WERI-Rb-1 (cell line): Measurements from ENCODE around the gene ADARB2.

Experiments
- DNase-seq: peaks from one replicate; pipeline ENCODE4 v3.0.0-alpha.2; 2020
- H3K27ac ChIP-seq: fragments of 250-450 bp; sonication (Bioruptor Pico); 2 replicates; pipeline ENCODE4 v1.5.1; 2020; ENCODE audit warnings: mild to moderate bottlenecking, moderate library complexity
- H3K27me3 ChIP-seq: fragments of 250-450 bp; sonication (Bioruptor Pico); 2 replicates; pipeline ENCODE4 v1.5.1; 2021; ENCODE audit warnings: mild to moderate bottlenecking, low read depth, moderate library complexity; ENCODE audit not compliant: insufficient read depth, severe bottlenecking
- H3K36me3 ChIP-seq: fragments of 250-450 bp; sonication (Bioruptor Pico); 2 replicates; pipeline ENCODE4 v1.5.1; 2020; ENCODE audit warnings: mild to moderate bottlenecking, moderate library complexity
- H3K4me3 ChIP-seq: 2 replicates; pipeline ENCODE4 v1.5.1; 2011; ENCODE audit warnings: low read depth, mild to moderate bottlenecking, control low read depth, low read length
- H3K9me3 ChIP-seq: fragments of 250-450 bp; sonication (Bioruptor Pico); 2 replicates; pipeline ENCODE4 v1.5.1; 2021; ENCODE audit warnings: mild to moderate bottlenecking, moderate library complexity; ENCODE audit not compliant: severe bottlenecking
- TF ChIP-seq, protein P1 (sequence below): IDR thresholded peaks from 2 replicates; pipeline ENCODE4 v1.5.1; 2011; ENCODE audit warnings: low read depth, mild to moderate bottlenecking, control low read depth, inconsistent platforms, low read length

ADARB2 gene

GRCh38 chr10:1491901-1492300, 245.4 kb downstream of the ADARB2 start:
- Histone ChIP-seq H3K27me3 (no peaks in the 10 kb centered on the region), H3K36me3 (no peaks in the 10 kb centered on the region), H3K4me3 (no peak overlapping the region), H3K27ac (no peak overlapping the region), H3K9me3 (no peaks in the 10 kb centered on the region)
- TF ChIP-seq, protein P1, sequence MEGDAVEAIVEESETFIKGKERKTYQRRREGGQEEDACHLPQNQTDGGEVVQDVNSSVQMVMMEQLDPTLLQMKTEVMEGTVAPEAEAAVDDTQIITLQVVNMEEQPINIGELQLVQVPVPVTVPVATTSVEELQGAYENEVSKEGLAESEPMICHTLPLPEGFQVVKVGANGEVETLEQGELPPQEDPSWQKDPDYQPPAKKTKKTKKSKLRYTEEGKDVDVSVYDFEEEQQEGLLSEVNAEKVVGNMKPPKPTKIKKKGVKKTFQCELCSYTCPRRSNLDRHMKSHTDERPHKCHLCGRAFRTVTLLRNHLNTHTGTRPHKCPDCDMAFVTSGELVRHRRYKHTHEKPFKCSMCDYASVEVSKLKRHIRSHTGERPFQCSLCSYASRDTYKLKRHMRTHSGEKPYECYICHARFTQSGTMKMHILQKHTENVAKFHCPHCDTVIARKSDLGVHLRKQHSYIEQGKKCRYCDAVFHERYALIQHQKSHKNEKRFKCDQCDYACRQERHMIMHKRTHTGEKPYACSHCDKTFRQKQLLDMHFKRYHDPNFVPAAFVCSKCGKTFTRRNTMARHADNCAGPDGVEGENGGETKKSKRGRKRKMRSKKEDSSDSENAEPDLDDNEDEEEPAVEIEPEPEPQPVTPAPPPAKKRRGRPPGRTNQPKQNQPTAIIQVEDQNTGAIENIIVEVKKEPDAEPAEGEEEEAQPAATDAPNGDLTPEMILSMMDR: no peak
- no peak for DNase-seq

GRCh38 chr10:1489801-1490200, 247.5 kb downstream of the ADARB2 start:
- TF ChIP-seq, protein P1: no peak
- no peaks in the 10 kb centered on the region for H3K27me3 ChIP-seq
- H3K9me3 ChIP-seq: no peaks in the 10 kb centered on the region
- H3K4me3 ChIP-seq: no peak overlapping the region
- H3K36me3 ChIP-seq: no peaks in the 10 kb centered on the region
- DNase-seq: no peak
- H3K27ac ChIP-seq: no peak overlapping the region

GRCh38 chr10:1488970-1489548, 248.3 kb downstream of the ADARB2 start:
- TF ChIP-seq, protein P1: no peak
- Histone ChIP-seq H3K27ac (no peak overlapping the region), H3K9me3 (no peaks in the 10 kb centered on the region), H3K27me3 (no peaks in the 10 kb centered on the region), H3K36me3 (no peaks in the 10 kb centered on the region), H3K4me3 (no peak overlapping the region)
- no peak for DNase-seq

DNA sequence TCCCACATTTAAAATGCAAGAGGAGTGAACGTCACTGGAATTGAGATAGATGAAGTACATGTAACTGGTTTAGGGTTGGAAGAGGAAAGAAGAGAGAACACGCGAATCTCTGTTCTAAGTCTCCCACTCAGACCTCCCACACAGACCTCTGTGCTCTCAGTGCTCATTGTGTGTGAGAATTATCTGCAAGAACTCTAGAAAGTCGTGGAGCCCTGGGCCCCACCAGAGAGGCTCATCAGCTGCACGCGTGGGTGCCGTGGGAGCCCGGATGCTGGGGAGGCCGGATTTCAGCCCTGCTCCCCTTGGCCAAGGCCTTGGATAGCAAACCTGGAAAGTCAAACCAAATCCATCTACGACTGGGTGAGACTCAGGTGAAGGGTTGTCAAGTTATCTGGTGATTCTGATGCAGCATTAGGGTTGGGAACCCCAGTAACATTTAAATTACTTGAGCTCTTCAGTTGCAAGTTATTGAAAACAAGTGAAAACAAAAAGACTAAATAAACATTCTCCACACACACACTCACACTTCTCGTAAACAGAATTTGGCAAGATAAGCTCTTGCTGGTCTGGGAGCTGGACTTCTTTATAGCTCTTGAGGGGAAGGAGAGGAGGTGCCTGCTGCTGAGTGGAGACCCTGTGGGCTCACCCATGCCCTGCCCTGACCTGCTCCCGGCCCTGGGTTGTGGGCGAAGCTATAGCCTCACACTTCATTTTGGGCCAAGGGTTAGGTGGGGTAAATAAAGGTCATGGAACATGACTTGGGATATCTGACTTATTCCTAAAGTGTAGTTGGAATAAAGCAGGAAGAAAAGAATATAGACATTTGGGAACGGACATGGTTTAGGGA, 250.3 kb downstream of the ADARB2 start:
- TF ChIP-seq, protein P1: no peak
- Histone ChIP-seq H3K27ac (no peak overlapping the region), H3K4me3 (no peak overlapping the region), H3K9me3 (no peaks in the 10 kb centered on the region), H3K27me3 (no peaks in the 10 kb centered on the region), H3K36me3 (no peaks in the 10 kb centered on the region)
- no peak for DNase-seq

- no peak overlapping the region for H3K4me3 ChIP-seq
- TF ChIP-seq, protein P1: no peak
- no peak for DNase-seq
- H3K27ac ChIP-seq: no peak overlapping the region
- no peaks in the 10 kb centered on the region for H3K36me3 ChIP-seq
- H3K9me3 ChIP-seq: no peaks in the 10 kb centered on the region
- H3K27me3 ChIP-seq: peaks cover 1% of the 10 kb centered on the region
Observed at GRCh38 chr10:1485357-1485756, 252.0 kb downstream of the ADARB2 start.
